Measurements from ENCODE around the gene TCL1B.
"Not testable (repeated sequence)": the region's sequence is repeated elsewhere in the genome, so short reads cannot be mapped to it uniquely, and the experiment has no call there.

Gene TCL1B

DNA sequence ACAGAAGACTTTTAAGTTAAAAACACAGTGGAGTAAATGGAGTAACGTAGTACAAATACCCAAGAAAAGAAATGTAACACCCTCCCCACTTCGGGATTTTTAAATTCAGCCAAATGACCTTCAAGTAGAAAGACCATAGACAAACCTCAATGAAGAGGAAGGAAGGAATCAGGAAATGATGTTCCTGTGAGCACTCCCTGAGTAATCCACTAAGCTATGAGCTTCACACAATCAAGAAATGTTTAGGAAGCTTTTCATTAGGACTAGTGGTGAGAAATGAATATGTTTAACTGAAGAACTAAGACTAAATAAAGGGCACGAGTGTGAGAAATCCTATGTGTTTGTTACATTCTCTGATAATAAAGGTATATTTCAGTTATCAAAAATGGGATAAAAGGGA lies 17.6 kb downstream of the TCL1B start:
- no peak for DNase-seq

GRCh38 chr14:95705518-95705917 lies 19.3 kb downstream of the TCL1B start:
- no peak for DNase-seq

DNA sequence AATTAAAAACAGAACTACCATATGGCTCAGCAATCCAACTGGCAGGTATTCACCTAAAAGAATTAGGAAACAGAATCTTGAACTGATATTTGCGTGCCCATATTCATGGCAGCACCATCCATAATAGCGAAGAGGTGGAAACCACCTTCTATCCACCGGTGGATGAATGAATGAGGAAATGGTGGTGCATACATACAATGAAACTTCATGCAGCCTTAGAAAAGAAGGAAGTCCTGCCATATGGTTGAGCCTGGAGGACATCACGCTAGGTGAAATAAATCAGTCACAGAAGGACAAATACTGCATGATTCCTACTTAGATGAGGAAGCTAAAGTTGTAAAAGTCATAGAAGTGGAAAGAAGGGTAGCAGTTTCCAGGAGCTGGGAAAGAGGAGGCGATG lies 21.1 kb downstream of the TCL1B start:
- DNase-seq: no peak

- no peak for DNase-seq
Measured at GRCh38 chr14:95710106-95710505, 23.9 kb downstream of the TCL1B start.

DNA sequence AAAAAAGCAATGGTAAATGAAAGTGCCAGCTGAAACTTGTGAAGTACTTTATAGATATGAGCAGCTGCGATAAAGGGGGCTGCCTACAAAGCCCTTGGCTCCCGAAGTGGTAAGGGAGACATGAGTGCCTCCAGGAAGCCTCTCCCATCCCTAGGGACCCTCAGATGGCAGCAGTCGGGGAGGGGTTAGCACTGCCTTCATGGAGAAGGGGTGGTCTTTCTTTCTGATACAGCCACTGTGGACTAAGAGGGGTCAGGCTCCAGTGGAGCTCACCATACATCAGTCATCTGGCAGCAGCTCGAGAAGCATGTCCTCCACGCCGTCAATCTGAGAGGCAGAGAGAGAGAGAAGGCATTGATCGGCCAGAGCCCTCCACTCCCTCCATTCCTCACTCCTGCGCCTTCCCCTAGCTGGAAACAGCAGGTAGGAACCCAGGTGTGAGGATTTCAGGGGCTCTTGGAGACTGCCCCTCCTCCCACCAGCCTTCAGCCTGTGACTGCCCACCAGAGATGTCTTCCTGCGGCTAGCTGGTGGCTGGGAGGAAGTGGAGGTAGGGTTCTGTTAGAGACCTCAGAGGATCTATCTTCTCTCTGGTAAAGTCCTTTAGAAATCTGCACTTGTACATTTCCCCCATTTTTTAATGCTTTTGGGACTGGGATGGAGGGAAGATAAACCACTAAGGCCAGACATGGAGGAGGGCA lies 25.4 kb downstream of the TCL1B start:
- no peak for DNase-seq

GRCh38 chr14:95712398-95712797 lies 26.2 kb downstream of the TCL1B start:
- DNase-seq: no peak

GRCh38 chr14:95713596-95714371 lies 27.6 kb downstream of the TCL1B start, which contains the start of gene TCL1A:
Gene TCL1A (minus strand): TSS chr14:95714125. CDS start chr14:95714066, 59 bp downstream.
- DNase-seq: no peak

GRCh38 chr14:95722525-95723190 lies 36.4 kb downstream of the TCL1B start:
- no peak for DNase-seq

DNA sequence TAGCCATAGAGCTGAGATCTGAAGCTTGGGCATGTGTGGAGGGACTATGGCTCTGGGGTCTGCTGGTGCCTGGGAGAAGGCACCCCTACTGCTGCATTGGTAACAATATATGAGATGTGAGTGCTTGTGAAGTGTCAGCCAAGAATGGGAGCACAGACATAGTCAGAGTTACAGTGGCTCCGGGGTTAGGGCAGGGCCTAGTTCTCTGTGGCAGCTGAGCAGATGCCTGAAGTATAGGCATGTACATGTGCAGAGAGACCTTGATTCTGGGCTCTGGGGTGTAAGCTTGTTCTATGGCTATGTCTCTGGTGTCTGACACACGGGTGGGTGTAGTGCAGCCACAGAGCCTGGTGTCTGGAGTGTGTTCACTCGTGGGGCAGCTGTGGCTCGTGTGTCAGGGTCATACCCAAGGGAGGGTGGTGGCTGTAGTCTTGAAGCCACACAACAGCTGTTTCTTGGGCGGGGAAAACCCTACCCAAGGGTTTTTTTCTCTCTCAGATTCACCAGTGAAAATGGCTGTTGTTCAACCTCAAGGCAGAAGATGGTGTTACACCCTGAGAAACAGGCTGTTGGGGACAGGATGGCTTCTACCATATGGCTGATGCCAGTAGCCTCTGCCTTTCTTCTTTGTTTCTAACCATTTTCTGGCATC lies 39.6 kb downstream of the TCL1B start:
- DNase-seq: no peak

DNA sequence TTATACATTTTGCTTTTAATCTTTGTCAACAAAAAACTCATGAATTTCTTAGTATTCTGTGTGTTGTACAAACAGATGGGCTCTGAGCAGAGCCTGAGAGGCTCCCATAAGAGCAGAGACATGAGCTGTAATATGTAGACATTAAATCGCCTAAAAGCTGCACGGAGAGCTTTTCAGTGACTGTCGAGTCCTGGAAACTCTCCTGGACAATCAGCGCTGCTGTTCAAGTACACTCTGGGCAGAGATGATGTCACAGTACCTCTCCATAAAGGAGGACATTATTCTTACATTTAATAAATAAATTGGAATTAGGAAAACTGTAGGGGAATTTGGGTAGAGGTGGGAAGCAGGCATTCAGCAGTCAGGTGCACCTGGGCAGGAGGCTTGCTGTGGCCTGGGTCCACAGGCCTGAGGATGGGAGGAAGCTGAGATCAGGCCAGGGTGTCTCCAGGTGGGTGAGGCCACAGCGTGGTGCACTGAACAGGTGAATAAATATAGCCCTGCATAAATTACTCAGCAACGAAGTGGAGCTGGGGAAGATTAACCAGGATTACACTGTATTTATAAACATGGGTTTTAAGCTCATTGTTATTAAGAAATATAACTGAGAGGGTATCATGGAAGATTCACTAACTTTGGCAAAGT lies 41.0 kb downstream of the TCL1B start:
- DNase-seq: no peak

DNA sequence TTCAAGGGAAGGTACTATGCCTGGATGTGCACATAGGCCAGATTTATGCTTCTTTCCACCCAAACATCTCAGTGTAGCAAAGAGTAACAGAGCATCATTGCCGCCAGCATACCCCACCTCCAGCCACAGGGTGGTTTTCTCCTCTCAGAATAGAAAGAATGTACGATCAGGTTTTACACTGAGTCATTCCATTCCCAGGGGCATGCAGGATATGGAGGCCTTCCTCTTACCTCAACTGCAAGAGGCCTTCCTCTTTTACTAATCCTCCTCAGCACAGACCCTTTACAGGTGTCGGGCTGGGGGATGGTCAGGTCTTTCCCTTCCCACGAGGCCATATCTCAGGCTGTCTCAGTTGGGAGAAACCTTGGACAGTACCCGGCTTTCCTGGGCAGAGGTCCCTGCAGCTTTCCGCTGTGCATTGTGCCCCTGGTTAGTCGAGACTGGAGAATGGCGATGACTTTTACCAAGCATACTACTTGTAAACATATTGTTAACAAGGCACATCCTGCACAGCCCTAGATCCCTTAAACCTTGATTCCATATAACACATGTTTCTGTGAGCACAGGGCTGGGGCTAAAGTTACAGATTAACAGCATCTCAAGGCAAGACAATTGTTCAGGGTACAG lies 43.3 kb downstream of the TCL1B start:
- not testable (repeated sequence) for DNase-seq

- no peak for DNase-seq
Measured at GRCh38 chr14:95730126-95730525, 43.9 kb downstream of the TCL1B start.

DNA sequence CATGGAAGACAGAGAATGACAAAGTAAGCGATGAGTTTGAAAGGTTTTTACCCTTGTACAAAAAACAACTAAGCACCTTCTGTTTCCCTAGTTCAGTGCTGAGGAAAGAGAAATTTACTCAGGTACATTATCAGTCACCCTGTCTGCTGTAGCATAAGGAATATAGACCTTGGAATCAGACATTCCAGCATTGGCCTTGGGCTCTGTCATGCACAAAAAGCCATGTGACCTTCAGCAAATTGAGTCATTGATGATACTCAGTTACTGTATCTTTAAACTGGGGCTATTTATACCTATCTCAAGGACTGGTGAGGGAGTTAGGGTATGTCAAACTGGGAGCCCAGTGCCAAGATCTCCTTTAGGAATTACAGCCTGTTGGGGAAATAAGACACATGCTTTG lies 47.0 kb downstream of the TCL1B start:
- DNase-seq: no peak

GRCh38 chr14:95739356-95739755 lies 53.1 kb downstream of the TCL1B start:
- no peak for DNase-seq

- no peak for DNase-seq
Measured at GRCh38 chr14:95741038-95741490, 54.8 kb downstream of the TCL1B start.

DNA sequence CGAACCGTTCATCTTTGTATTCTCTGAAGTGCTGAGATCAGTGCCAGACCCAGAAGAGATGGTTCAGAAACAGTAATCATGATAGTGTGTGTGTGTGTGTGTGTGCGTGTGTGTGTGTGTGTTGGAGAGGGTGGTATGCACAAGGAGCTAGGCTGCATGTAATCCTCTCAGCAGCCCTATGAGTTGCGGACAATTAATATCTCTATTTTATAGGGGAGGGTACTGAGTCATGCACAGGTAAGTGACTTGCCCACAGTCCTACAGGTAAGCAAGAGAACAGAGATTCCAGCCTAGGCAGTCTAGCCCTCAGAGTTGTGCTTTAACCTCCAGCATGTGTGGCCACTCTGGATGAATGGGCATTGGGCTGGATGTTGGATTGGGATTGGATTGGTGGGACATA lies 55.6 kb downstream of the TCL1B start:
- no peak for DNase-seq

All from NCI-H1694 treated with DMSO at 0.1 percent for 48 hours (cell line).